K562 (cell line): Measurements from ENCODE around the gene PA2G4. TPM values are rescaled to one million over a fixed set of nuclear protein-coding genes. Genes with fewer than 3 reads are reported as not detected.

Source experiments
- ARID1B ChIP-seq: fragments of 450-650 bp; IDR thresholded peaks from 2 replicates; pipeline ENCODE4 v1.6.1; 2016; ENCODE audit warnings: antibody characterized with exemption, mild to moderate bottlenecking, inconsistent platforms
- DDX20 ChIP-seq: fragments of 450-650 bp; IDR thresholded peaks from 2 replicates; pipeline ENCODE4 v1.6.1; 2016; ENCODE audit warnings: missing genetic modification characterization, low read depth, mild to moderate bottlenecking, missing compliant biosample characterization, moderate library complexity
- GTF2E2 ChIP-seq: fragments of 200-800 bp; sonication (Bioruptor generic); IDR thresholded peaks from 2 replicates; pipeline ENCODE4 v1.6.1; 2016; ENCODE audit warnings: missing genetic modification characterization, missing compliant biosample characterization
- HSF4 ChIP-seq: fragments of 250-450 bp; sonication (Bioruptor Pico); IDR thresholded peaks from 2 replicates; pipeline ENCODE4 v2.1.2; 2022; ENCODE audit warnings: mild to moderate bottlenecking, moderate library complexity, borderline replicate concordance
- ID3 ChIP-seq, 2 experiments: fragments of 250-450 bp in 1 of 2; fragments of 450-650 bp in 1 of 2; sonication (Bioruptor Pico) in 1 of 2; IDR thresholded peaks; 2 replicates each; pipeline versions ENCODE4 v1.6.1 to v1.8.0; 2016 to 2021; ENCODE audit warnings: mild to moderate bottlenecking in 2 of 2, moderate library complexity in 2 of 2, missing compliant biosample characterization in 1 of 2, missing genetic modification characterization in 1 of 2
- JUN ChIP-seq, 2 experiments: sonication (generic) in 1 of 2; formaldehyde crosslinking in 1 of 2; IDR thresholded peaks; 2 replicates each; pipeline versions ENCODE4 v1.6.1 to v1.8.0; 2012 to 2022; ENCODE audit warnings: borderline replicate concordance in 2 of 2, mild to moderate bottlenecking in 2 of 2, improper control_type of control experiment in 1 of 2, low read depth in 1 of 2, low read length in 1 of 2, missing genetic modification reagents in 1 of 2
- PHF20 ChIP-seq: fragments of 450-650 bp; IDR thresholded peaks from 2 replicates; pipeline ENCODE4 v1.6.1; 2018; ENCODE audit not compliant: partially characterized antibody
- RFX5 ChIP-seq: IDR thresholded peaks from 2 replicates; pipeline ENCODE4 v1.6.1; 2011; ENCODE audit warnings: low read depth, mild to moderate bottlenecking, improper control_type of control experiment, low read length
- SRSF7 ChIP-seq: fragments of 200-400 bp; formaldehyde crosslinking; optimal IDR thresholded peaks from 2 replicates; pipeline ENCODE3; 2017; ENCODE audit warnings: mild to moderate bottlenecking, low read depth, low read length
- STAT6 ChIP-seq: sonication (generic); formaldehyde crosslinking; IDR thresholded peaks from 2 replicates; pipeline ENCODE4 v1.8.1; 2023; ENCODE audit warnings: mild to moderate bottlenecking, missing genetic modification reagents
- TRIM25 ChIP-seq: fragments of 450-650 bp; IDR thresholded peaks from 2 replicates; pipeline ENCODE4 v1.7.0; 2016; ENCODE audit warnings: borderline replicate concordance
- ZC3H11A ChIP-seq: IDR thresholded peaks from 2 replicates; pipeline ENCODE4 v1.6.1; 2012; ENCODE audit warnings: low read depth, low read length, improper control_type of control experiment
- ZEB2 ChIP-seq: fragments of 450-650 bp; IDR thresholded peaks from 2 replicates; pipeline ENCODE4 v1.6.1; 2016
- ZFX ChIP-seq: sonication (generic); formaldehyde crosslinking; IDR thresholded peaks from 2 replicates; pipeline ENCODE4 v1.8.0; 2022; ENCODE audit warnings: mild to moderate bottlenecking, missing genetic modification reagents, moderate library complexity
- ZNF655 ChIP-seq: fragments of 250-450 bp; sonication (Bioruptor Pico); IDR thresholded peaks from 2 replicates; pipeline ENCODE4 v1.5.0; 2021
- polyA plus RNA-seq, 8 experiments: library from polyadenylated mRNA; depleted of rRNA in 4 of 8; stranded (reverse) in 5 of 8; unstranded in 3 of 8; fragments of >200 nt; fragmentation: Nextera tagmentation in 2 of 8; fragmentation: Illumina TruSeq in 1 of 8; extraction: Ambion mirVana in 2 of 8; extraction: Trizol in 1 of 8; gene quantifications; 2 replicates each; pipeline versions ENCODE4 v1.2.1 to v1.2.3, GENCODE V29; 2011 to 2014; ENCODE audit warnings: inconsistent platforms in 1 of 8, missing spikeins in 1 of 8
- total RNA-seq, 7 experiments: library from RNA; depleted of rRNA in 6 of 7; stranded (reverse); fragments of >200 nt in 6 of 7; fragmentation: Illumina TruSeq in 2 of 7; extraction: Trizol in 2 of 7; gene quantifications; 2 replicates each; pipeline versions ENCODE4 v1.2.1 to v1.2.3, GENCODE V29; 2011 to 2021; ENCODE audit warnings: low replicate concordance in 1 of 7

PA2G4 gene
- total and polyA plus RNA-seq, 9 of the 15 experiments (the other 6 are each of a cell fraction or from before 2014, with no cell fraction given): 230 to 925 (median 638) TPM

GRCh38 chr12:56120158-56120846 lies 15.9 kb downstream of the PA2G4 start (continued):
- TF ChIP-seq ID3 (CRISPR knock-in tag; IDR thresholded peaks at IDR 0.05) (no peak), ID3 (tag; IDR thresholded peaks at IDR 0.05) (no peak), STAT6 (CRISPR knock-in tag) (no peak), PHF20 (no peak), TRIM25 (no peak), ZFX (CRISPR knock-in tag) (no peak), SRSF7 (no peak), ZEB2 (no peak), ZNF655 (CRISPR knock-in tag) (no peak), HSF4 (no peak), GTF2E2 (tag) (no peak), DDX20 (tag) (no peak), RFX5 (no peak), ZC3H11A (no peak), JUN (IDR thresholded peaks at IDR 0.05; ENCODE audit: borderline replicate concordance, low read depth, low read length) (peak; percentile 15; the same call in 1 of the 2 replicates), JUN (CRISPR knock-in tag; IDR thresholded peaks at IDR 0.05; ENCODE audit: borderline replicate concordance) (no peak), ARID1B (0 out of 2 replicates have a peak, but pooled peaks have one; percentile 13)
